Measurements from ENCODE around the gene TMEM252. TPM values are rescaled to one million over a fixed set of nuclear protein-coding genes. Genes with fewer than 3 reads are reported as not detected.

The TMEM252 gene
- total and polyA plus RNA-seq, 4 donors = 0.17 TPM; not detected in 3

- Histone ChIP-seq H3K4me1 (ENCODE audit: control insufficient read depth in 4 of 4, insufficient read depth in 4 of 4, low read length in 3 of 4) (no peaks in the 10 kb centered on the region), H3K27ac (ENCODE audit: low read depth in 1 of 2, low read length in 2 of 2) (no peak overlapping the region), H3K27me3 (ENCODE audit: control insufficient read depth in 4 of 4, insufficient read depth in 4 of 4, low read length in 3 of 4) (no peaks in the 10 kb centered on the region), H3K9ac (ENCODE audit: low read depth in 1 of 2, low read length in 2 of 2) (no peak overlapping the region), H3K4me3 (ENCODE audit: low read depth in 1 of 3, low read length in 3 of 3) (no peak overlapping the region), H3K36me3 (ENCODE audit: control insufficient read depth in 4 of 4, insufficient read depth in 3 of 4, low read depth in 1 of 4, low read length in 3 of 4) (no peaks in the 10 kb centered on the region), H3K9me3 (ENCODE audit: control insufficient read depth in 4 of 4, low read length in 3 of 4) (no peaks in the 10 kb centered on the region)
- WGBS = 83% methylated on average over 4 of the region's 4 CpGs
- TF ChIP-seq RAD21 (IDR thresholded peaks at IDR 0.05) (no peak), HNF4G (IDR thresholded peaks at IDR 0.05) (no peak), SP1 (IDR thresholded peaks at IDR 0.05) (no peak), GABPA (IDR thresholded peaks at IDR 0.05 in 1 of 2, conservative IDR thresholded peaks at IDR 0.05 in 1 of 2) (no peak), CTCF (IDR thresholded peaks at IDR 0.05; ENCODE audit: low read depth, low read length, missing input control) (no peak), ATF3 (IDR thresholded peaks at IDR 0.05) (no peak), ZBTB33 (IDR thresholded peaks at IDR 0.05) (no peak), NR2F2 (IDR thresholded peaks at IDR 0.05) (no peak), JUND (IDR thresholded peaks at IDR 0.05) (no peak), RXRA (IDR thresholded peaks at IDR 0.05) (no peak), FOXA1 (IDR thresholded peaks at IDR 0.05) (no peak), HNF4A (conservative IDR thresholded peaks at IDR 0.05) (no peak), REST (IDR thresholded peaks at IDR 0.05) (no peak), YY1 (IDR thresholded peaks at IDR 0.05) (no peak), EGR1 (IDR thresholded peaks at IDR 0.05; ENCODE audit: low read depth in 2 of 2) (no peak), FOXA2 (IDR thresholded peaks at IDR 0.05) (no peak), MAX (IDR thresholded peaks at IDR 0.05) (no peak), TAF1 (conservative IDR thresholded peaks at IDR 0.05) (no peak)
- DNase-seq (ENCODE audit: low spot score) = no peak
These were observed 17.2 kb downstream of the TMEM252 start for GRCh38 chr9:68523367-68523936.
